Suprapubic skin (tissue), 3 donors: ENCODE measurements around the gene SLC9A8.

Source experiments
- CTCF ChIP-seq, 2 donors: fragments of 200-600 bp in 1 of 2; fragments of 450-650 bp in 1 of 2; sonication (generic) in 1 of 2; IDR thresholded peaks; one replicate each; pipeline ENCODE4 v1.5.1; 2016 to 2019; ENCODE audit warnings: antibody characterized with exemption in 2 of 2, mild to moderate bottlenecking in 1 of 2, moderate library complexity in 1 of 2
- EP300 ChIP-seq: sonication (generic); formaldehyde crosslinking; IDR thresholded peaks from one replicate; pipeline ENCODE4 v1.6.1; 2017; ENCODE audit warnings: antibody characterized with exemption

GRCh38 chr20:49906615-49907154 is 94.1 kb downstream of the SLC9A8 start:
- no peak for TF ChIP-seq CTCF (IDR thresholded peaks at IDR 0.05)
- no peak for TF ChIP-seq EP300
